BLaER1 treated with 17β-estradiol and CSF1 and Interleukin-3, amounts not matched to agents 10 nM and 100 nM (cell line): ENCODE results near the gene CD300A.

Source experiments
- H3K27ac ChIP-seq, 11 experiments: shearing (Covaris generic); formaldehyde crosslinking; 2 replicates each; pipeline ENCODE4 v1.8.1; 2022
- H3K27me3 ChIP-seq, 11 experiments: shearing (Covaris generic); formaldehyde crosslinking; 2 replicates each; pipeline ENCODE4 v1.8.1; 2022
- H3K36me3 ChIP-seq, 11 experiments: shearing (Covaris generic); formaldehyde crosslinking; 2 replicates each; pipeline ENCODE4 v1.8.1; 2022
- H3K4me1 ChIP-seq, 10 experiments: shearing (Covaris generic); formaldehyde crosslinking; 2 replicates each; pipeline ENCODE4 v1.8.1; 2022
- H3K4me2 ChIP-seq, 11 experiments: shearing (Covaris generic); formaldehyde crosslinking; 2 replicates each; pipeline ENCODE4 v1.8.1; 2022
- H3K4me3 ChIP-seq, 10 experiments: shearing (Covaris generic); formaldehyde crosslinking; 2 replicates each; pipeline ENCODE4 v1.8.1; 2022
- H3K9ac ChIP-seq, 11 experiments: shearing (Covaris generic); formaldehyde crosslinking; 2 replicates each; pipeline ENCODE4 v1.8.1; 2022
- H3K9me3 ChIP-seq, 11 experiments: shearing (Covaris generic); formaldehyde crosslinking; replicated peaks in 1 of 11; 2 replicates each; pipeline ENCODE4 v1.8.1; 2022
- H4K20me1 ChIP-seq, 11 experiments: shearing (Covaris generic); formaldehyde crosslinking; 2 replicates each; pipeline ENCODE4 v1.8.1; 2022
- Cebpa-rat ChIP-seq, 11 experiments: shearing (Covaris generic); IDR thresholded peaks; 2 replicates each; pipeline ENCODE4 v1.8.1; 2022

The CD300A gene

DNA sequence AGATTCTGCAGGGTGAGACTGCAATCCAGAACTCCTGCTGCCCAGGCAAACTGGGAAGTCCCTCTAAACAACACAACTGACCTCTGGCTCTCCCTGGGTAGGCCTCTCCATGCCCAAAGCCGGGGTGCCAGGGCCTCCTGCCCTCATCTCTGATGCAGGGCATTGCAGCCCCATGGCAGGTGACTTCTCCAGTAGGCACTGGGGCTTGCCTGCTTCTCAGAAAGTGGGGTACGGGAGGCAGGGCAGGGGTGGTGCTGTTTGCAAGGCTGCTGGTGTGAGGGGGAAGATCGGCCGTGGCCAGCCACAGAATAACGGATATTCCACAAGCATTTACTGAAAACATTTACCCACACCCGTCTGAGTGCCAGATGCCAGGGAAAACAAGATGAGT lies 38.7 kb upstream of the CD300A start:
- Histone ChIP-seq H3K4me3 (no peak overlapping the region; a peak in 1 of 20 replicates), H3K4me1 (peaks cover 47 to 67% (median 58%) of the 10 kb centered on the region in 10 experiments), H3K36me3 (no peaks in the 10 kb centered on the region), H3K9ac (peak overlapping the region in 4 of 11 experiments; percentile 1 to 33 (median 26); a peak in 3 of 22 replicates), H3K27ac (peak overlapping the region in 4 of 11 experiments; percentile 46 to 56 (median 54); a peak in 4 of 22 replicates), H3K27me3 (peaks cover 12 to 17% (median 14%) of the 10 kb centered on the region in 11 experiments), H3K9me3 (peaks cover 0 to 3% (median 0%) of the 10 kb centered on the region in 11 experiments; a peak in 3 of 22 replicates), H3K4me2 (peak overlapping the region; percentile 77 to 100 (median 84)), H4K20me1 (peaks cover 0 to 5% (median 0%) of the 10 kb centered on the region in 11 experiments; a peak in 1 of 22 replicates)
- no peak for TF ChIP-seq Cebpa-rat (IDR thresholded peaks at IDR 0.05)

DNA sequence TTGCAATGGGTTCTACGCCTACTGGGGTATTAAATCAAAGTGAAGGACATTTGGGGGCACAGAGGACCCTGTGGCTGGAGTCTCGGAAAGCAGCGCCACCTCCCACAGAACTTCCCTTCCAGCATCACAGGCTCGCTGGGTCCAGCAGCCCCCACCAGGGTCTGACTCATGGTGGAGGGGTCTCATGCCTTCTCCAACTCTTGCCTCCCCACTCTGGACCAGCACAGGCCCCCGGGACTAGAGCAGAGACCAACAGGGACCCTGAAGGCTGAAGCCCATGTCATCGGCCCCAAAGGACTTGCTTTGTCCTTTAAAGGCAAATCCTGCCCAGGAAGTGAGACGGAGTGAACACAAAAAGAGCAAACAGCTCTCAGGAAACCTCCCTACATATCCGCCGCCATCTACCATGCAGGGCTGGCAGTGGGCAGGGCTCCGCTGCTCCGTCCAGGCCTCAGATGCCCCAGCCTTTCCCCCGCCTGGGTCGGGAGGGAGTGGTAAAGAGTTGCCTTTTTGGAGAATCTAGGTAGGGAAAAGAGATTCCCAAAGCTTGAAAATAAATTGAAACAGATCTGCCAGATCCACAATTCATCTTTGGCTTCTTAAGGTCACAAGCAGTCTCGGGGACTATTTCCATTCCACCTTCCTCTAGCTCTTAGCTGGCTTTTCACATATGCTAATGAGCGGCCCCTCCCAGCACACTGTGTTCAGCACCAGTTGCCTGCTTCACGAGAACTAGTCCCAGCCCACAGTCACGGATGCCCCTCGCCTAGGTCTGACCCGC lies 36.6 kb upstream of the CD300A start:
- Histone ChIP-seq H4K20me1 (peaks cover 0 to 12% (median 0%) of the 10 kb centered on the region in 11 experiments; a peak in 5 of 22 replicates), H3K9ac (peak overlapping the region; percentile 71 to 92 (median 80)), H3K4me2 (peak overlapping the region; percentile 96 to 100 (median 99)), H3K36me3 (no peaks in the 10 kb centered on the region), H3K27ac (peak overlapping the region; percentile 82 to 92 (median 88); a peak in 21 of 22 replicates), H3K4me3 (peak overlapping the region in 9 of 10 experiments; percentile 15 to 73 (median 62); a peak in 15 of 20 replicates), H3K27me3 (peaks cover 30 to 37% (median 34%) of the 10 kb centered on the region in 11 experiments), H3K9me3 (no peaks in the 10 kb centered on the region), H3K4me1 (peaks cover 55 to 84% (median 68%) of the 10 kb centered on the region in 10 experiments)
- no peak for TF ChIP-seq Cebpa-rat (IDR thresholded peaks at IDR 0.05)

DNA sequence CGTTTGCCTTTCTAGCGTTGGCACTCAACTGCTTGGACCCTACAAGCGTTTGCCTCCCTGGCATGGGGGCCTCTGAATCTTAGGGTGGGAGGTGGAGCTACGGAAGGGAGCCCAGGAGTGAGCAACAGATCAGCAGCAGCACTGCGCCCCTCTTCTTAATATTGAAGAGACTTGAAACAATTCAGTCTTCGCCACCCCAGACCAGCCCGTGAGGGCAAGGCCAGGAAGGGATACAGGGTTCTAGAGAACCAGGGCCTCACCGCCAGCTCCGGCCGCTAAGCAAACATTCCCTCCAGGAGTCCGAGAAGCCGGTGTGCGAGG lies 36.1 kb upstream of the CD300A start:
- Histone ChIP-seq H3K27me3 (peaks cover 34 to 43% (median 39%) of the 10 kb centered on the region in 11 experiments), H4K20me1 (peaks cover 0 to 14% (median 0%) of the 10 kb centered on the region in 11 experiments; a peak in 5 of 22 replicates), H3K4me2 (peak overlapping the region; percentile 96 to 100 (median 99)), H3K4me1 (peaks cover 56 to 87% (median 69%) of the 10 kb centered on the region in 10 experiments), H3K9me3 (no peaks in the 10 kb centered on the region), H3K4me3 (peak overlapping the region; percentile 15 to 73 (median 62); a peak in 16 of 20 replicates), H3K27ac (peak overlapping the region; percentile 82 to 92 (median 88); a peak in 21 of 22 replicates), H3K36me3 (no peaks in the 10 kb centered on the region), H3K9ac (peak overlapping the region; percentile 71 to 92 (median 80))
- no peak for TF ChIP-seq Cebpa-rat (IDR thresholded peaks at IDR 0.05)

DNA sequence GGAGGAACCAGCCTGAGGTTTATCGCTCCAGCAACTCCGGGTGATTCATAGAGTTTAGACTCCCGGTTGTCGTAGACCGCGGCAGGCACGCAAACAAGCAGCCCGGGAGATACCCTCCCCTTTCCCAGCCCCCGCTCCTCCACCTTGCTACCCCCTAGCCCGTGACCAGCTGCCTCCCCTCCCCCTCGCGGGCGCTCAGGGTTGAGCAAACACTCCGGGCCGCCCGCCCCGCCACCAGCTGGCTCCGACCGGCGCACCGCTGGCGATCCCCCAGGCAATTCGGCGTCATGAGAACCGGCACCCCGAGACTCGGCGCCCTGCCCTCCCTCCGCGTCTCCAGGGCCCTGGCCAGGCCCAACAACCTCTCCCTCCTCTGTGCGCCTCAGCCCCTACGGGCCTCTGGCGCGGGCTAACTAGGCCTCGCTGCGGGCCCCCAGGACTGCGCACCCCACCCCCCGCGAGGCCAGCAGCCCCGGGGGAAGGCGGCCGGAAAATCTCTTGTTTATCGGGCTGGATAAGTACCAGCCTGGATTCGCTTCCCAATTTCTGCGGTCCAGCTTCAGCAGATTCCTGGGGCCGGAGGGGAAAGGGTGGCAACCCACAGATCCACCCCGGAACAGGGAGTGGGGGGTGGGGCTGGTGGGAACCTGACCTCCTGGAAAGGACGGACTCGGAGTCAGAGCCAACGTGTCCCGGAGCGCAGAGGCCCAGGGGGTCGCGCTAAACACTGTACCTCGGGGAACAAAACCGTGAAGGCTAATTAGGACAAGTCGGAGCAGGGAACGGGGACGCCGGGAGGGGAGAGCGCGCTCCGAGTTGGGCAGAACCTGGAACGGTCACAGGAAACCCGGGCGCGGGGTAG lies 35.5 kb upstream of the CD300A start:
- peak overlapping the region; percentile 96 to 100 (median 99) for H3K4me2 ChIP-seq

DNA sequence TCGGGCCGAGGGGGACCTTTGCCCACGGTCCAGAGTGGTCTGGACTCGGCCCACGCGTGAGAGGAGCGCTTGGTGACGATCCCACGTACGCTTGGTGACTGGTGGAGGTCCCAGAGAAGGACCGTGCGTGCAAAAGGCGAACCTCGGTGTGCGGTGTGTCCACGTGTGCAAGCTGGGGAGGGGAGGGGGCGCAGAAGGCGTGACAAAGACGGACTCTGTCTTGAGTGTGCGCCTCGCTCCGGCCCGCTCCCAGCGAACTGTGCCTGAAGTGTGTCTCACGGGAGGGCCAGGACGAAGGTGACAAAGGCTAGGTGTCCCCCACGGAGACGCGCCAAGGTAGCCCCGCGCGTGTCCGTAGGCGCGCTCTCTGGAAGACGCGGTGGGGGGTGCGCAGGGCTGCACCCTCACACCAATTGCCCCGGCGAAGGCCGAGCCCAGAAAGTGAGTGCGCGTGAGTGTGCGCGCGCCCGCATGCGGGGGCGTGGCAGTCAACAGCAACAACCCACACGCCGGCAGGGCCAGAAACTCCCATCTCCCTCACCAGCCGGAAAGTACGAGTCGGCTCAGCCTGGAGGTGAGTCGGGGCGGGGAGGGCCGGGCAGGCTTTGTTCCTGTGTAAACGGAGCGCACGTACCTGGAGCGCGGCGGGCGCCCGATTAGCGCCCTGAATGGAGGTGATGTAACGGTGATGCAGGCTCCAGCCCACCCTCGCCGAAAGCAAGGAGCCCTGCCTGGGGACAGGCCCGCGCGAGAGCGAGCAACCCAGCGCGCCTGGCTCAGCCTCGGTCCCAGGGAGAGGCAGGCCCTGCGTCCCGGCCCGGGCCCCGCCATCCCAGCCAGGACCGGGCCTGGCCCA lies 34.6 kb upstream of the CD300A start, which contains the start of gene GPRC5C:
Gene GPRC5C, plus strand, starts transcription at position 521 of the 856 bp plus-strand sequence. CDS start 7,689 bp downstream, outside the sequence.
- Histone ChIP-seq H3K9me3 (peaks cover 0 to 7% (median 4%) of the 10 kb centered on the region in 11 experiments; a peak in 14 of 22 replicates), H4K20me1 (peaks cover 0 to 18% (median 0%) of the 10 kb centered on the region in 11 experiments; a peak in 5 of 22 replicates), H3K4me3 (peak within 1 kb of the TSS; percentile 49 to 73 (median 62)), H3K27ac (peak within 1 kb of the TSS; percentile 82 to 92 (median 88)), H3K36me3 (0 out of 22 replicates have a peak, but pooled peaks cover 0 to 4% (median 0%) of the 10 kb centered on the region in 11 experiments), H3K9ac (peak within 1 kb of the TSS; percentile 71 to 92 (median 80)), H3K4me1 (peaks cover 52 to 80% (median 63%) of the 10 kb centered on the region in 10 experiments), H3K4me2 (peak within 1 kb of the TSS; percentile 96 to 100 (median 99)), H3K27me3 (peaks cover 36 to 57% (median 52%) of the 10 kb centered on the region in 11 experiments)
- no peak for TF ChIP-seq Cebpa-rat (IDR thresholded peaks at IDR 0.05)

More for the DNA sequence above, 35.5 kb upstream of the CD300A start:
- peak overlapping the region; percentile 49 to 73 (median 62) for H3K4me3 ChIP-seq
- H4K20me1 ChIP-seq = peaks cover 0 to 18% (median 0%) of the 10 kb centered on the region in 11 experiments; a peak in 5 of 22 replicates
- no peaks in the 10 kb centered on the region for H3K36me3 ChIP-seq
- no peaks in the 10 kb centered on the region for H3K9me3 ChIP-seq
- peak overlapping the region; percentile 82 to 92 (median 88) for H3K27ac ChIP-seq
- no peak for TF ChIP-seq Cebpa-rat (IDR thresholded peaks at IDR 0.05)
- peak overlapping the region; percentile 71 to 92 (median 80) for H3K9ac ChIP-seq
- H3K4me1 ChIP-seq = peaks cover 58 to 89% (median 70%) of the 10 kb centered on the region in 10 experiments
- peaks cover 36 to 49% (median 45%) of the 10 kb centered on the region in 11 experiments for H3K27me3 ChIP-seq

DNA sequence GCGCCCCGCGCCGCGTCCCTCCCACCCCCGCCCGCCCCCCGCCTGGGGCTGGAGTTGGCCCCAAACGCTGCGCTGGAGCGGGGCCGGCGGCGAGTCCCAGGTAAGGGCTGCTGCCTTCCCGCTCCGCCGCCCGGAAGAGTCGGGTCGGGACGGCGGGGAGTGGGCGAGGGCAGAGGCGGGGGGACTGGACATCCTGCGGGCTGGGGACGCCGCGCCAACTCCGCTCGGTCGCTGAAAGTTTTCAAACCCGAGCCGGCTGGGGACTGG lies 34.1 kb upstream of the CD300A start:
- peak overlapping the region in 9 of 11 experiments; percentile 77 to 84 (median 80); a peak in 17 of 22 replicates for H3K9ac ChIP-seq
- H3K27me3 ChIP-seq = peaks cover 36 to 58% (median 52%) of the 10 kb centered on the region in 11 experiments
- peak overlapping the region in 3 of 11 experiments; percentile 87 to 91 (median 89); a peak in 7 of 22 replicates for H3K27ac ChIP-seq
- H4K20me1 ChIP-seq = peaks cover 0 to 18% (median 0%) of the 10 kb centered on the region in 11 experiments; a peak in 5 of 22 replicates
- H3K36me3 ChIP-seq = 0 out of 22 replicates have a peak, but pooled peaks cover 0 to 4% (median 0%) of the 10 kb centered on the region in 11 experiments
- H3K4me1 ChIP-seq = peaks cover 46 to 75% (median 57%) of the 10 kb centered on the region in 10 experiments
- peak overlapping the region; percentile 49 to 73 (median 62); a peak in 19 of 20 replicates for H3K4me3 ChIP-seq
- TF ChIP-seq Cebpa-rat (IDR thresholded peaks at IDR 0.05) = no peak
- H3K4me2 ChIP-seq = peak overlapping the region; percentile 96 to 100 (median 99)
- peaks cover under 1 to 12% (median 9%) of the 10 kb centered on the region in 11 experiments; a peak in 20 of 22 replicates for H3K9me3 ChIP-seq

DNA sequence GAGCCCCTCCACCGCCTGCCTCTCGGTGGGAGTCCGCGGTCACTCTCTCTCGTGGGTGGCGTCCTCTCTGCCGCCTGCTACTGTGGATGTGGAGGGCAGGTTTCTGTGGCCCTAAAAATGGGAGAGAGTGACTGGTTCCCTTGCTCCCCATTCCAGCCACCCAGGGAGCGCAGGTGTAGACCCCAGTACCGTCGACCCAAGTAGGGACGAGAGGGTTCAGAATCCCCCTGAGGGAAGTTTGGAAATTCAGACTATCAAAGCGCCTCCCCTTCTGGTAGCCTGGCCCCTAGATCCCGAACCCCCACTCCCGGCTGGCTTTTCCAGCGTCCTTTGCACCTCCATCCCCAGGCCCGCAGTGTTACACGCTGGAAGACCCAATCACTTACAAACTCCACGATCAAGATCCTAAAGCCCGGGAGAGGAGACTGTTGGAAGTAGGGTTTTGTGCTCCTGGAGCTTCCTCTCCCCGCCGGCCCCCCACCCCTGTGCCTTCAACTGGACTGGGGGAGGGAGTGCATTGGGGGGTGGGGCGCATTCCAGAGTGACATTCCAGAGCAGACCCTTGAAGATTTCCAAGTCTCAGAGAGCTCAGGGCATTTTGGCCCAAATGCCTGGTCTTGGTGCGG lies 33.6 kb upstream of the CD300A start:
- H3K27ac ChIP-seq = peak overlapping the region in 1 of 11 experiments; percentile 91; a peak in 2 of 22 replicates
- no peak for TF ChIP-seq Cebpa-rat (IDR thresholded peaks at IDR 0.05)
- H3K4me3 ChIP-seq = peak overlapping the region; percentile 33 to 73 (median 62); a peak in 19 of 20 replicates
- peaks cover 41 to 70% (median 52%) of the 10 kb centered on the region in 10 experiments for H3K4me1 ChIP-seq
- H3K36me3 ChIP-seq = 0 out of 22 replicates have a peak, but pooled peaks cover 0 to 4% (median 0%) of the 10 kb centered on the region in 11 experiments
- H4K20me1 ChIP-seq = peaks cover 0 to 18% (median 0%) of the 10 kb centered on the region in 11 experiments; a peak in 5 of 22 replicates
- H3K4me2 ChIP-seq = peak overlapping the region; percentile 96 to 100 (median 99)
- peaks cover 36 to 58% (median 52%) of the 10 kb centered on the region in 11 experiments for H3K27me3 ChIP-seq
- peak overlapping the region in 9 of 11 experiments; percentile 77 to 84 (median 80); a peak in 15 of 22 replicates for H3K9ac ChIP-seq
- H3K9me3 ChIP-seq = peaks cover 6 to 17% (median 15%) of the 10 kb centered on the region in 11 experiments
